ENCODE results near the gene EP400.

Gene EP400

DNA sequence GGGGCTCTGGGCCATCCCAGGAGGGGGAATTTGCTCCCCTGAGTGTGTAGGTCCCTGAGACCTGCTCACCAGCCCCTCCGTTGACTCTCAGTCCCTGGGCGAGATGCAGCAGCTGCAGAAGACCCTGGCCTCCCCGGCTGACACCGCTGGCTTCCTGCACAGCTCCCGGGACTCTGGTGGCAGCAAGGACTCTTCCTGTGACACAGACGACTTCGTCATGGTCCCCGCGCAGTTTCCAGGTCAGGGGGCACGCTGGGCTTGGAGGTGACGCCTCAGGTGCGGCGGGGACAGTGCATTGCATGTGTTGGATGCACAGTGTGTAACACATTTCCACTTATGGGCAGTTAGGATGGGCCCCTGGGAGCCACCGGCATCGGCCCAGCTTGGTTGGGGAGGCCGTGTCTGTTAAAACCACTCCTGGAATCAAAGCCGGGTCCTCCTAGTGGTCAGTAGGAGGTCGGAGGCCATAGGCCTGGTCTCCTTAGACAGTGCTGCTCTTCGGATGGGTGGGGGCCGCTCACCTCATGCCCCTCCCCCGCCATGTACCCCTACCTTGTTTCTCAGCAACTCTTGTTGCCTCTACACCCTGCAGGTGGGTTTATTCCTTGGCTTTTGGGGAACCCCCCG is 37.8 kb upstream of the EP400 start:
- no peak for DNase-seq

DNA sequence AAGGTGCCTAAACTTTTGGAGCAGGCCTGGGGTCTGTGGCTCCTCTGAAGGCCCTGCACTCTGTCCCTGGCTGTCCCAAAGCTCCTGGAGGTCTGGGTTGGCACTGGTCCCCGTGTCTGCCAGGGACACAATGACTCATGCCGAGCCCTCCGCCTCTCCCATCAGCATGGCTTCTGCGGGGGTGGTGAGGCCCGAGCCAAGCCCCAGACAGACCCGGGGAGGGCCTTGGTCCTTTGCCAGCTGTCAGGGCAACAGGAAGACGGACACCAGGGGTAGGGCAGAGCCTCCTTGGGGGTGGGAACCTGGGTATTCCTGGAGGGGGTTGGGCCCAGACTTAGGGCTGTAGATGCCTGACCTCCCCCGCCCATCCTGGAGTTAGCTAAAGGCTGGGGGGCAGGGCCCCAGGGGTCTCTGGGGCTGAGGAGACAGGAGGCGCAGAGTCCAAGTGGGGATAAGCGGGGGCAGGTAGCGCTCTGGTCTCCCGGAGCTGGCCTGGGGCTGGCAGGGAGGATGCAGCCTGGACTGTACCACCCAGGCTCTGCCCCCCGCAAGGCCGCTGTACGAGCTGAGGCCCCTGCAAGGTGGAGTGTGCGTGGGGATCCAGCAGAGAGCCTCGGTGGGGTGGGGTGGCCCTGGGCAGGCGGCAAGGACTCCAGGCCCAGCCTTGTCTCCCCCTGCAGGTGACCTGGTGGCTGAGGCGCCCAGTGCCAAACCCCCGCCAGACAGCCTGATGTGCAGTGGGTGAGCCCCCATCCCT is 37.0 kb upstream of the EP400 start:
- DNase-seq, result no peak

DNA sequence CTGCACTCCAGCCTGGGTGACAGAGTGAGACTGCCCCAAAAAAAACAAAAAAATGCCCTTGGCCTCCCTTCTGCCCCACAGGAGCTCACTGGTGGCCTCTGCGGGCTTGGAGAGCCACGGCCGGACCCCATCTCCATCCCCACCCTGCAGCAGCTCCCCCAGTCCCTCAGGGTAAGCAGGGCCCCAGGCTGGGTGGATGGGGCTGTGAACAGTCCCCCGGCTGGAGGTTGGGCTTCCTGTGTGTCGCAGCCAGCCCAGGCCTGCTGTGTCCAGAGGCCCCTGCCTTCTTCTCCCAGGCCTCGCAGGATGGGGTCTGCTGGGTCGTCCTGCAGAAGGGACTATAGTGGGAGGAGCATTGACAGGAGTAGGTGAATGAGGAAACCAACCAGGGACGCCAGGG is 36.1 kb upstream of the EP400 start:
- DNase-seq, result no peak

GRCh38 chr12:131914179-131914702 is 35.5 kb upstream of the EP400 start:
- no peak for DNase-seq

GRCh38 chr12:131915000-131915689 is 34.6 kb upstream of the EP400 start:
- DNase-seq, result no peak

- DNase-seq, result no peak
Observed at GRCh38 chr12:131915823-131916222, 33.9 kb upstream of the EP400 start.

DNA sequence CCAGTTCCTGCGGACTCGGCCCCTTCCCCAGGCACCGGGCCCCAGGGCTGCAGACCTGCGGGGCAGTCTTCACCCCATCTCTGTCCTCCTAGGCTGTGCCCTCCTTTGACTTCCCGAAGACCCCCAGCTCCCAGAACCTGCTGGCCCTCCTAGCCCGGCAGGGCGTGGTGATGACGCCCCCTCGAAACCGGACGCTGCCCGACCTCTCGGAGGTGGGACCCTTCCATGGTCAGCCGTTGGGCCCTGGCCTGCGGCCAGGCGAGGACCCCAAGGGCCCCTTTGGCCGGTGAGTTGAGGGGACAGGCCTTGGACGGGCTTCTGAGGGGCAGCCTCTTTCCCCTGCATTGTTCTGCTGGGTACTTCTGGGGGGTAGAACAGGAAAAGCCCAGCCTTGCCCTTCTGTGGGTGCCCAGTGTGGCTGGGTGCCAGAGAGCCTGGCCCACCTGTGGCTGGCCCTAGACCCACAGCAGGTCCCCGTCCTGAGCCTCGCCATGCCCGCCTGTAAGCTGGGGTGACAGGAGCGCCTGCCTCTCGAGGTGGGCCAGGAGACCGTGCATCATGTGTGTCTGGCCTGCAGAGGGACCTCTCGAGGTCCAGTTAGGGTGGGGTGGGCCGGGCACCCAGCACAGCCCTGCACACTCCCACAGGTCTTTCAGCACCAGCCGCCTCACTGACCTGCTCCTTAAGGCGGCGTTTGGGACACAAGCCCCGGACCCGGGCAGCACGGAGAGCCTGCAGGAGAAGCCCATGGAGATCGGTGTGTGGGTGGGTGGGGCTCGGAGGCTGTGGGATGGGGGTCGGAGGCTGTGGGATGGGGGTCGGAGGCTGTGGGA is 33.2 kb upstream of the EP400 start:
- DNase-seq, result no peak

DNA sequence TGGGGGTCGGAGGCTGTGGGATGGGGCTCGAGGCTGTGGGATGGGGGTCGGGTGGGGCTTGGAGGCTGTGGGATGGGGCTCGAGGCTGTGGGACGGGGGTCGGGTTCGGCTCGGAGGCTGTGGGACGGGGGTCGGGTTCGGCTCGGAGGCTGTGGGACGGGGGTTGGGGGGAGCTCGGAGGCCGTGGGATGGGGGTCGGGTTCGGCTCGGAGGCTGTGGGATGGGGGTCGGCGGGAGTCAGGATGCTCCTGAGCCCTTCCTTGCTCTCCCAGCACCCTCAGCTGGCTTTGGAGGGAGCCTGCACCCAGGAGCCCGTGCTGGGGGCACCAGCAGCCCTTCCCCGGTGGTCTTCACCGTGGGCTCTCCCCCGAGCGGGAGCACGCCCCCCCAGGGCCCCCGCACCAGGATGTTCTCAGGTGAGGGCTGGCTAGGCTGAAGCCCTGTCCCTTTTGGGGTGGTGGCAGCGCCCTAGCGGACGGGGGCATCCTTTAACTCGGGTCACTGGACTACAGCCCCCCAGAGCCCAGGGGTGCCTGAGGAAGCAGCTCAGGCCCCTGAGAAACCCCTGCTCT is 32.5 kb upstream of the EP400 start:
- no peak for DNase-seq

GRCh38 chr12:131917711-131918306 is 31.9 kb upstream of the EP400 start:
- DNase-seq, result no peak

DNA sequence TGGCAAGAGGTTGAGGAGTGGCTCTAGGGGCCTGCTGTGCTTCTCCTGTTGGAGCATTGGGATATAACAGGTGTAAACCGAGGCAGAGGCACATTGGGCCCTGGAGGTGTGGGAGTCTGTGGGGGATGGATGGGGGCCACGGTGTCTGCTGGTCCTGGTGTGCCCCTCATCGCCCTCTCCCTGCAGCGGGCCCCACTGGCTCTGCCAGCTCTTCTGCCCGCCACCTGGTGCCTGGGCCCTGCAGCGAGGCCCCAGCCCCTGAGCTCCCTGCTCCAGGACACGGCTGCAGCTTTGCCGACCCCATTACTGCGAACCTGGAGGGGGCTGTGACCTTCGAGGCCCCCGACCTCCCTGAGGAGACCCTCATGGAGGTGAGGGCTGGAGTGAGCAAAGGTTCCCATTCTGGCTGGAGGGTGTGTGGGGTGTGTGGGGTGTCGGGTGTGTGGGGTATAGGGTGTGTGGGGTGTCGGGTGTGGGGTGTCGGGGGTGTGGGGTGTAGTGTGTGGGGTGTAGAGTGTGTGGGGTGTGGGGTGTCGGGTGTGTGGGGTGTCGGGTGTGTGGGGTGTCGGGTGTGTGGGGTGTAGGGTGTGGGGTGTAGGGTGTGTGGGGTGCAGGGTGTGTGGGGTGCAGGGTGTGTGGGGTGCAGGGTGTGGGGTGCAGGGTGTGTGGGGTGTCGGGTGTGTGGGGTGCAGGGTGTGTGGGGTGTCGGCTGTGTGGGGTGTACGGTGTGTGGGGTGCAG is 31.3 kb upstream of the EP400 start:
- DNase-seq, result no peak

- DNase-seq, result no peak
Observed at GRCh38 chr12:131919051-131919347, 30.7 kb upstream of the EP400 start.

DNA sequence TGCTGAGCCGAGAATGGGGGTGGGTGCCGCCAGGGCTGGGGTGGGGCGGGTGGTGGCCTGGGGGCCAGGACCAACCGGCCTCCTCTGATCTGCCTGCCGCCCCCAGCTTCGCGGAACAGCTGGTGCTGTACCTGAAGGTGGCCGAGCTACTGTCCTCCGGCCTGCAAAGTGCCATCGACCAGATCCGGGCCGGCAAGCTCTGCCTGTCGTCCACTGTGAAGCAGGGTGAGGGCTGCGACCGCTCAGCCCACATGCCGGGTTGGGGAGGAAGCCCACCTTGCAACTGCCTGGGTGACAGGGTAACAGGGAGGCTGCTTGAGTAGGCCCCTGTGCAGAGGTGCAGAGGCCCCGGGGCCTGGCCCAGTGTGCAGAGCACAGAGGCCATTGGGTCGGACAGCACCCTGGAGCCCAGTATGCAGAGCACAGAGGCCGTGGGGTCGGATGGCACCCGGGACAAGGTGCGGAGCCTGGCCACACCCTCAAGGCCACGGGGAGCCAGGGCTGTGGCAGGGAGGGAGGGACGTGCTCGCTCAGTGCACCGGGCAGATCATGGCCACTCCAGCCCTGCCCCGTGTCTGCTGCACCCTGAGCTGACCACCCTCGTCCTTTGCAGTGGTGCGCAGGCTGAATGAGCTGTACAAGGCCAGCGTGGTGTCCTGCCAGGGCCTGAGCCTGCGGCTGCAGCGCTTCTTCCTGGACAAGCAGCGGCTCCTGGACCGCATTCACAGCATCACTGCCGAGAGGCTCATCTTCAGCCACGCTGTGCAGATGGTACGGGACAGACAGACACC is 30.2 kb upstream of the EP400 start:
- DNase-seq, result no peak

GRCh38 chr12:131920157-131920508 is 29.6 kb upstream of the EP400 start:
- no peak for DNase-seq

DNA sequence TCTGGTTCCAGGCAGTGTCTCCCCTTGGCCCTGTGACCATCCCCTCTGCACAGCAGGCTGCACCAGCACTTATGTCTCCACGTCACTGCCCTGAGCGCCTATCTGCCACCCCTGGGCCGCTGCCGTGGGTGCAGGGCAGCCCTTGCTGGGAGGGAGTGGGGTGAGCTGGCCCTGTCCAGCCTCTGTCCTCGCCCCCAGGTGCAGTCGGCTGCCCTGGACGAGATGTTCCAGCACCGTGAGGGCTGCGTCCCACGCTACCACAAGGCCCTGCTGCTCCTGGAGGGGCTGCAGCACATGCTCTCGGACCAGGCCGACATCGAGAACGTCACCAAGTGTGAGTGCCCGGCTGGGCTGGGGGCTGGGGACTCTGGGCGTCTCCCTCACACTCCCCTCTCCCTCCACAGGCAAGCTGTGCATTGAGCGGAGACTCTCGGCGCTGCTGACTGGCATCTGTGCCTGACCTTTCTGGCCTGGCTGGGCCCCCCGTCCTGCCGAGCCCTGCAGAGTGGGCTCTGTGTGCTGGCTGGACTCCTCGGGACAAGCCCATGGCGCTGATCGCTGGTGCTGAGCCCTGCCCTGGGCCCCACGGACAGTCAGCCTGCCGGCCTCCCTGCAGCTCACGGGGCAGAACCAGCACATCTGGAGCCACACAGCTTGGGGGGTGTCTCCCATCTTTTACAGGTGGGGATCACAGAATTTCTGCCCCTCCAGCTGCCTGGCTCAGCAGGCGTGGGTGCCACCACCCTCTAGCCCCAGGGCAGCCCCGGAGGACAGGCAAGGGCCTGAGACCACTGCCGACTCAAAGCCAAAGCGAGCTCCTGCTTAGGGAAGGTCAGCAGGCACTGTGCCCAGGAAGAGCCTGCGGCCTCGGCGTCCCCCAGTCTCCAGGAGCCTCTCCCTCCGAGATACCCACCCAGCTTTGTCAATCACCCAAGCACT is 28.6 kb upstream of the EP400 start:
- no peak for DNase-seq

GRCh38 chr12:131921866-131922769 is 27.6 kb upstream of the EP400 start:
- no peak for DNase-seq

DNA sequence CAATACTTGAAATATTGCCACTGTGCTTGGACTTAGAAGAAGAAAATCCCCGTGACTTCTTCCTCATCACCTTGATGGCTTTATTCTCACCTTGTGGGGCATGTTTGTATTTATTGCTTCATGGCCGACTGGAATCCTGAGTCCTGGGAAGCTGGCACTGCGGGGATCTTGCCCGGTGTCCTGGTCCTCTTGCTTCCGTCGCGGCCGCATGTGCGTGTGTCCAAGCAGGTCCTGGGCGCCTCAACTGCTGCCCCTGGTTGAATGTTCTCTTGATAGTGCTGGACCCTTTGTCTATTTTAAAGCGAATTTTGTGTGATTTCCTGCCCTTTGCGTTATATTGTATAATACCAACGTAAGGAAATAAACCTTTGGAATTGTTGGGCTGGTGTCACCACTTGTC is 27.0 kb upstream of the EP400 start:
- no peak for DNase-seq

- DNase-seq, result peak; percentile 57
Observed at GRCh38 chr12:131923260-131923659, 26.5 kb upstream of the EP400 start.

Measured in RPMI8226 (cell line).